Transverse colon (tissue), 4 donors: Measurements from ENCODE around the gene VCAM1.

ENCODE experiments used
- EP300 ChIP-seq: sonication (generic); formaldehyde crosslinking; IDR thresholded peaks from one replicate; pipeline ENCODE4 v1.6.1; 2017; ENCODE audit warnings: antibody characterized with exemption, low read depth
- POLR2A ChIP-seq: fragments of 450-650 bp; IDR thresholded peaks from one replicate; pipeline ENCODE4 v1.6.1; 2016; ENCODE audit warnings: antibody characterized with exemption, mild to moderate bottlenecking, moderate library complexity
- POLR2AphosphoS5 ChIP-seq, 3 donors: sonication (generic); formaldehyde crosslinking; IDR thresholded peaks; one replicate each; pipeline ENCODE4 v1.6.1; 2016; ENCODE audit warnings: antibody characterized with exemption in 3 of 3
- TF ChIP-seq, protein P1 (sequence below), 5 experiments: fragments of 200-600 bp in 3 of 5; fragments of 450-650 bp in 2 of 5; sonication (generic) in 3 of 5; IDR thresholded peaks; 1 replicate in 2 of 5; 2 replicates in 3 of 5; pipeline ENCODE4 v1.5.1; 2016 to 2017; ENCODE audit warnings: antibody characterized with exemption in 5 of 5, inconsistent platforms in 3 of 5, mild to moderate bottlenecking in 2 of 5, moderate library complexity in 1 of 5

DNA sequence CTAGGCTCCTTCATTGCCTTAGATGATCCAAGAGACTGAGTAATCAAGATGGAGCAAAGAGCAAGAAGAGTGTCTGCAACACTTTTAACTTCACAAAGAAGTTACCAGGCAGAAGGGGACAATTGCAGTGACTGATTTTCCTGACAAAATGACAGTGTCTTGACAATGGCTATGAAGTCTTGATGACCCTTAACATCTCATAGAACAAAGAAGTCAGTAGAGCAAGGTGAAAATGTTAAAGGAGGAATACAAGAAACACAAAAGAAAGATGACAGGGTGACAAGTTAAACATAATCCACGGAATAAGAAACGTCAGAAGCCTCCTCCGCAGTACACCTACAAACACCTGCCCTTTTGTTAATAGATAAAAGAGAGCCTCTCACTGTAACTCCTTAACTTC, 15.1 kb upstream of the VCAM1 start:
- TF ChIP-seq, protein P1, sequence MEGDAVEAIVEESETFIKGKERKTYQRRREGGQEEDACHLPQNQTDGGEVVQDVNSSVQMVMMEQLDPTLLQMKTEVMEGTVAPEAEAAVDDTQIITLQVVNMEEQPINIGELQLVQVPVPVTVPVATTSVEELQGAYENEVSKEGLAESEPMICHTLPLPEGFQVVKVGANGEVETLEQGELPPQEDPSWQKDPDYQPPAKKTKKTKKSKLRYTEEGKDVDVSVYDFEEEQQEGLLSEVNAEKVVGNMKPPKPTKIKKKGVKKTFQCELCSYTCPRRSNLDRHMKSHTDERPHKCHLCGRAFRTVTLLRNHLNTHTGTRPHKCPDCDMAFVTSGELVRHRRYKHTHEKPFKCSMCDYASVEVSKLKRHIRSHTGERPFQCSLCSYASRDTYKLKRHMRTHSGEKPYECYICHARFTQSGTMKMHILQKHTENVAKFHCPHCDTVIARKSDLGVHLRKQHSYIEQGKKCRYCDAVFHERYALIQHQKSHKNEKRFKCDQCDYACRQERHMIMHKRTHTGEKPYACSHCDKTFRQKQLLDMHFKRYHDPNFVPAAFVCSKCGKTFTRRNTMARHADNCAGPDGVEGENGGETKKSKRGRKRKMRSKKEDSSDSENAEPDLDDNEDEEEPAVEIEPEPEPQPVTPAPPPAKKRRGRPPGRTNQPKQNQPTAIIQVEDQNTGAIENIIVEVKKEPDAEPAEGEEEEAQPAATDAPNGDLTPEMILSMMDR (IDR thresholded peaks at IDR 0.05) = no peak
- no peak for TF ChIP-seq POLR2AphosphoS5 (IDR thresholded peaks at IDR 0.05)
- TF ChIP-seq POLR2A = no peak
- TF ChIP-seq EP300 = no peak
